Neural cell (in vitro differentiated cells): Measurements from ENCODE around the gene GET3.

Experiments
- EP300 ChIP-seq: fragments of 450-650 bp; conservative IDR thresholded peaks from 2 replicates; pipeline ENCODE4 v1.6.1; 2014; ENCODE audit warnings: antibody characterized with exemption, mild to moderate bottlenecking, moderate library complexity; ENCODE audit not compliant: poor library complexity, severe bottlenecking
- EZH2 ChIP-seq: fragments of 200-600, 300-800 bp; shearing (Covaris generic), sonication (generic); IDR thresholded peaks from 2 replicates; pipeline ENCODE4 v1.6.1; 2014; ENCODE audit warnings: antibody characterized with exemption, low read length, borderline replicate concordance, mild to moderate bottlenecking; ENCODE audit not compliant: insufficient read depth, poor library complexity, severe bottlenecking
- TF ChIP-seq, protein P1 (sequence below): fragments of 450-650 bp; IDR thresholded peaks from 2 replicates; pipeline ENCODE4 v1.5.1; 2014; ENCODE audit warnings: antibody characterized with exemption, mild to moderate bottlenecking, moderate library complexity; ENCODE audit not compliant: poor library complexity, severe bottlenecking

DNA sequence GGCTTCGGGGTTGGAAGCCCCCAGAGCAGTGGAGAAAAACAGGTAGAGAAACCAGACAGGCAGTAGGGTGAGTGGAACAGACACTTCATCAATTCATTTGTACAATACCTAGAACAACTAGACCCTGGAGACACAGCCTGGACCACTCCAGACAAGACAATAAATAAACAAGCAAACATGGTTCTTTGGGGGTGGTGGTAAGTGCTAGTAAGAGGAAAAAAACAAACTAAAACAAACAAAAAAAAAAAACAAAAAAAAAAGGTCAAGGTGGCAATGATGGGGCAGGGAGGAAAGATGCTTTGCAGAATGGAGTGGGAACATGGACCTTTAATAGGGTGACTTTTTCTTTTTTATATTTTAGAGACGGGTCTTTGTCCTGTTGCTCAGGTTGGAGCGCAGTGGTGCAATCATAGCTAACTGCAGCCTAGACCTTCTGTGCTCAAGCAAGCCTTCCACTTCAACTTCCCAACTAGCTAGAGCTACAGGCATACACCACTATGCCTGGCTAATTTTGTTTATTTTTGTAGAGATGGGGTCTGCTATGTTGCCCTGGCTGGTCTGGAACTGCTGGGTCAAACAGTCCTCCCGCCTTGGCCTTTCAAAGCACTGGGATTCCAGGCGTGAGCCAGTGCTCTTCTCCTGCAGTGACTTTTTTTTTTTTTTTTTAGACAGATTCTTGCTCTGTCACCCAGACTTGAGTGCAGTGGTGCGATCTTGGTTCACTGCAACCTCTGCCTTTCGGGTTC is 57.1 kb downstream of the GET3 start:
- no peak for TF ChIP-seq EZH2
- TF ChIP-seq, protein P1, sequence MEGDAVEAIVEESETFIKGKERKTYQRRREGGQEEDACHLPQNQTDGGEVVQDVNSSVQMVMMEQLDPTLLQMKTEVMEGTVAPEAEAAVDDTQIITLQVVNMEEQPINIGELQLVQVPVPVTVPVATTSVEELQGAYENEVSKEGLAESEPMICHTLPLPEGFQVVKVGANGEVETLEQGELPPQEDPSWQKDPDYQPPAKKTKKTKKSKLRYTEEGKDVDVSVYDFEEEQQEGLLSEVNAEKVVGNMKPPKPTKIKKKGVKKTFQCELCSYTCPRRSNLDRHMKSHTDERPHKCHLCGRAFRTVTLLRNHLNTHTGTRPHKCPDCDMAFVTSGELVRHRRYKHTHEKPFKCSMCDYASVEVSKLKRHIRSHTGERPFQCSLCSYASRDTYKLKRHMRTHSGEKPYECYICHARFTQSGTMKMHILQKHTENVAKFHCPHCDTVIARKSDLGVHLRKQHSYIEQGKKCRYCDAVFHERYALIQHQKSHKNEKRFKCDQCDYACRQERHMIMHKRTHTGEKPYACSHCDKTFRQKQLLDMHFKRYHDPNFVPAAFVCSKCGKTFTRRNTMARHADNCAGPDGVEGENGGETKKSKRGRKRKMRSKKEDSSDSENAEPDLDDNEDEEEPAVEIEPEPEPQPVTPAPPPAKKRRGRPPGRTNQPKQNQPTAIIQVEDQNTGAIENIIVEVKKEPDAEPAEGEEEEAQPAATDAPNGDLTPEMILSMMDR, result no peak
- no peak for TF ChIP-seq EP300
